CD4-positive, alpha-beta T cell (primary cell): ENCODE measurements around the gene VEGFC. TPM values are rescaled to one million over a fixed set of nuclear protein-coding genes. Genes with fewer than 3 reads are reported as not detected.

Experiments used
- ATAC-seq: fragments of 200-7000 bp; cut with Tn5 transposase; one replicate; pipeline ENCODE4 v1.10.0; 2022; ENCODE audit warnings: mild to moderate bottlenecking; ENCODE audit not compliant: poor library complexity
- CTCF ChIA-PET: fragments of 350-600 bp; sonication (Branson Sonifier 250); formaldehyde crosslinking; loops from one replicate; lab custom pipeline; 2021; ENCODE audit warnings: antibody characterized with exemption, inconsistent platforms; lab: Charles Lee
- POLR2A ChIA-PET: fragments of 350-600 bp; sonication (Branson Sonifier 250); formaldehyde crosslinking; loops from one replicate; lab custom pipeline; 2021; ENCODE audit warnings: antibody characterized with exemption, inconsistent platforms; lab: Charles Lee
- DNase-seq, 14 experiments: peaks; one replicate each; pipeline ENCODE4 v3.0.0-alpha.2; 2013 to 2020; ENCODE audit warnings: mixed read lengths in 2 of 14
- H3K27ac ChIP-seq, 2 donors: one replicate each; pipeline versions ENCODE4 v1.5.1 to v1.7.0; 2013; ENCODE audit warnings: low read length in 2 of 2, low read depth in 1 of 2, mild to moderate bottlenecking in 1 of 2
- H3K27me3 ChIP-seq, 2 experiments: 1 replicate in 1 of 2; 2 replicates in 1 of 2; pipeline versions ENCODE4 v1.6.1 to v1.7.0; 2013; ENCODE audit warnings: low read length in 2 of 2, control low read depth in 1 of 2, mild to moderate bottlenecking in 1 of 2, moderate library complexity in 1 of 2; ENCODE audit not compliant: insufficient read depth in 2 of 2, control insufficient read depth in 1 of 2
- H3K36me3 ChIP-seq: one replicate; pipeline ENCODE4 v1.6.1; 2013; ENCODE audit warnings: low read length, control low read depth; ENCODE audit not compliant: insufficient read depth
- H3K4me1 ChIP-seq: one replicate; pipeline ENCODE4 v1.6.1; 2013; ENCODE audit warnings: low read length, control low read depth; ENCODE audit not compliant: insufficient read depth
- H3K4me3 ChIP-seq: one replicate; pipeline ENCODE4 v1.5.1; 2013; ENCODE audit warnings: mild to moderate bottlenecking, low read length, moderate library complexity
- H3K9me3 ChIP-seq, 2 experiments: 1 replicate in 1 of 2; 2 replicates in 1 of 2; pipeline versions ENCODE4 v1.6.1 to v1.7.0; 2013; ENCODE audit warnings: low read length in 2 of 2, mild to moderate bottlenecking in 2 of 2, control low read depth in 1 of 2, moderate library complexity in 1 of 2; ENCODE audit not compliant: control insufficient read depth in 1 of 2, insufficient read depth in 1 of 2
- H3K27ac Mint-ChIP-seq: one replicate; pipeline ENCODE4 v1.8.0; 2020; ENCODE audit warnings: mixed read lengths
- H3K27me3 Mint-ChIP-seq: one replicate; pipeline ENCODE4 v1.8.0; 2021; ENCODE audit warnings: mixed read lengths
- H3K36me3 Mint-ChIP-seq: one replicate; pipeline ENCODE4 v1.8.0; 2021; ENCODE audit warnings: low read depth, mixed read lengths
- H3K4me1 Mint-ChIP-seq: one replicate; pipeline ENCODE4 v1.8.0; 2021; ENCODE audit warnings: low read depth, mixed read lengths
- H3K4me3 Mint-ChIP-seq: one replicate; pipeline ENCODE4 v1.8.0; 2020; ENCODE audit warnings: mild to moderate bottlenecking, mixed read lengths
- H3K9me3 Mint-ChIP-seq: one replicate; pipeline ENCODE4 v1.8.0; 2020; ENCODE audit warnings: mixed read lengths
- intact Hi-C, 2 experiments: fragments of 100-400 bp; cut with DNase I in 1 of 2; cut with micrococcal nuclease in 1 of 2; formaldehyde crosslinking; loops; one replicate each; pipeline versions ENCODE4 v1.15.1 to v1.9.0; 2023 to 2025; cut with DNase I, micrococcal nuclease
- total RNA-seq, 174 experiments: library from RNA in 2 of 174; stranded (reverse) in 2 of 174; gene quantifications; one replicate each; pipeline ENCODE4 v1.2.3 and lab custom pipeline; 2021 to 2026
- TF ChIP-seq, protein P1 (sequence below): fragments of 200-600 bp; IDR thresholded peaks from one replicate; pipeline ENCODE4 v1.8.0; 2022; ENCODE audit warnings: antibody characterized with exemption, mild to moderate bottlenecking

Gene VEGFC
- total RNA-seq, 2 experiments from 2014 or later, result not detected

GRCh38 chr4:176721459-176721858 lies 71.3 kb downstream of the VEGFC start:
- no peaks in the 10 kb centered on the region for H3K36me3 Mint-ChIP-seq

GRCh38 chr4:176718881-176719280 lies 73.8 kb downstream of the VEGFC start:
- intact Hi-C loops, result no loop called here
- Histone ChIP-seq H3K9me3 (no peaks in the 10 kb centered on the region), H3K27ac (no peak overlapping the region), H3K27me3 (no peaks in the 10 kb centered on the region), H3K4me3 (no peak overlapping the region), H3K4me1 (no peaks in the 10 kb centered on the region), H3K36me3 (no peaks in the 10 kb centered on the region)
- Mint-ChIP-seq H3K9me3 (no peaks in the 10 kb centered on the region), H3K27me3 (no peaks in the 10 kb centered on the region), H3K4me3 (no peak overlapping the region), H3K4me1 (no peaks in the 10 kb centered on the region), H3K36me3 (no peaks in the 10 kb centered on the region), H3K27ac (no peak overlapping the region)
- POLR2A ChIA-PET, result no interaction called here
- TF ChIP-seq, protein P1, sequence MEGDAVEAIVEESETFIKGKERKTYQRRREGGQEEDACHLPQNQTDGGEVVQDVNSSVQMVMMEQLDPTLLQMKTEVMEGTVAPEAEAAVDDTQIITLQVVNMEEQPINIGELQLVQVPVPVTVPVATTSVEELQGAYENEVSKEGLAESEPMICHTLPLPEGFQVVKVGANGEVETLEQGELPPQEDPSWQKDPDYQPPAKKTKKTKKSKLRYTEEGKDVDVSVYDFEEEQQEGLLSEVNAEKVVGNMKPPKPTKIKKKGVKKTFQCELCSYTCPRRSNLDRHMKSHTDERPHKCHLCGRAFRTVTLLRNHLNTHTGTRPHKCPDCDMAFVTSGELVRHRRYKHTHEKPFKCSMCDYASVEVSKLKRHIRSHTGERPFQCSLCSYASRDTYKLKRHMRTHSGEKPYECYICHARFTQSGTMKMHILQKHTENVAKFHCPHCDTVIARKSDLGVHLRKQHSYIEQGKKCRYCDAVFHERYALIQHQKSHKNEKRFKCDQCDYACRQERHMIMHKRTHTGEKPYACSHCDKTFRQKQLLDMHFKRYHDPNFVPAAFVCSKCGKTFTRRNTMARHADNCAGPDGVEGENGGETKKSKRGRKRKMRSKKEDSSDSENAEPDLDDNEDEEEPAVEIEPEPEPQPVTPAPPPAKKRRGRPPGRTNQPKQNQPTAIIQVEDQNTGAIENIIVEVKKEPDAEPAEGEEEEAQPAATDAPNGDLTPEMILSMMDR, result no peak
- ATAC-seq (no peak), DNase-seq (no peak)
- CTCF ChIA-PET, result no interaction called here

More at GRCh38 chr4:176721459-176721858, 71.3 kb downstream of the VEGFC start:
- Mint-ChIP-seq H3K27ac (no peak overlapping the region), H3K4me3 (no peak overlapping the region), H3K4me1 (no peaks in the 10 kb centered on the region), H3K27me3 (no peaks in the 10 kb centered on the region), H3K9me3 (no peaks in the 10 kb centered on the region)
- Histone ChIP-seq H3K36me3 (no peaks in the 10 kb centered on the region), H3K27ac (no peak overlapping the region), H3K9me3 (no peaks in the 10 kb centered on the region), H3K27me3 (no peaks in the 10 kb centered on the region), H3K4me3 (no peak overlapping the region), H3K4me1 (no peaks in the 10 kb centered on the region)
- ATAC-seq (no peak), DNase-seq (no peak)
- TF ChIP-seq, protein P1, result no peak
- intact Hi-C loops, result no loop called here
- ChIA-PET POLR2A (no interaction called here), CTCF (no interaction called here)

DNA sequence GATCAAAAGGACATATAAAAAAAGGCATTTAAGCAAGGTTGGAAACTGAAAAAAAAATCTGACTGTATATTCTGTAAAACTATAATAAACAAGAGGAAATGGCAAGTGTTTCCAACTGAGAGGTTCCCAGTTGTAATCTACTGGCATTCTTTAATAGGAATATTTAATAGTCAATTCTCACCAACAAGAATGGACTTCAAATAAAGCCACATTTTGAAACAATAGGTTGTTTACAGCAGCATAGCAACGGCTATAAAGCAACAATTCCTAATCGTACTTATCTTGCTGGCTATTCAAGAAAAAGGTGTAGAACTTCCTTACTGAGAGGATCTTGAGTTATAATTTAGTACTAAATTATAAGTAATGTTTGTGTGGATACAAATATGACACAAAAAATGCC lies 75.5 kb downstream of the VEGFC start:
- Mint-ChIP-seq H3K27me3 (no peaks in the 10 kb centered on the region), H3K4me1 (no peaks in the 10 kb centered on the region), H3K4me3 (no peak overlapping the region), H3K36me3 (no peaks in the 10 kb centered on the region), H3K9me3 (no peaks in the 10 kb centered on the region), H3K27ac (no peak overlapping the region)
- ChIA-PET POLR2A (no interaction called here), CTCF (no interaction called here)
- Histone ChIP-seq H3K36me3 (no peaks in the 10 kb centered on the region), H3K4me1 (no peaks in the 10 kb centered on the region), H3K9me3 (no peaks in the 10 kb centered on the region), H3K27ac (no peak overlapping the region), H3K27me3 (no peaks in the 10 kb centered on the region), H3K4me3 (no peak overlapping the region)
- ATAC-seq, result no peak
- TF ChIP-seq, protein P1, result no peak
- DNase-seq, result no peak
- intact Hi-C loops, result no loop called here
